HG03571 (cell line): ENCODE measurements around the gene ATP2C2.
A peak's percentile ranks its signal among the peaks of the same experiment; 100 is the strongest.

Experiments used
- ATAC-seq: cut with Tn5 transposase; IDR thresholded peaks from one replicate; pipeline ENCODE4 v1.9.1; 2021; ENCODE audit not compliant: unreplicated experiment

Gene ATP2C2

GRCh38 chr16:84486551-84487235 lies 118.4 kb downstream of the ATP2C2 start:
- no peak for ATAC-seq

- ATAC-seq = no peak
These were observed 119.0 kb downstream of the ATP2C2 start for GRCh38 chr16:84487358-84487757.

- no peak for ATAC-seq
These were observed 120.8 kb downstream of the ATP2C2 start for GRCh38 chr16:84489131-84489530.

- ATAC-seq = no peak
These were observed 127.2 kb downstream of the ATP2C2 start for GRCh38 chr16:84495506-84495905.

- ATAC-seq = no peak
These were observed 128.7 kb downstream of the ATP2C2 start for GRCh38 chr16:84496991-84497390.

- no peak for ATAC-seq
These were observed 129.3 kb downstream of the ATP2C2 start for GRCh38 chr16:84497418-84498222.

GRCh38 chr16:84498223-84498610 lies 129.9 kb downstream of the ATP2C2 start:
- ATAC-seq = no peak

- ATAC-seq = no peak
These were observed 130.7 kb downstream of the ATP2C2 start for GRCh38 chr16:84498859-84499620.

- no peak for ATAC-seq
These were observed 131.3 kb downstream of the ATP2C2 start for GRCh38 chr16:84499638-84500037.

GRCh38 chr16:84500531-84500930 lies 132.2 kb downstream of the ATP2C2 start:
- no peak for ATAC-seq

- no peak for ATAC-seq
These were observed 132.9 kb downstream of the ATP2C2 start for GRCh38 chr16:84501077-84501735.

GRCh38 chr16:84502075-84502474 lies 133.7 kb downstream of the ATP2C2 start:
- ATAC-seq = no peak

GRCh38 chr16:84502581-84502980 lies 134.2 kb downstream of the ATP2C2 start:
- ATAC-seq = no peak

- ATAC-seq = no peak
These were observed 135.5 kb downstream of the ATP2C2 start for GRCh38 chr16:84503751-84504395.

- ATAC-seq = peak; percentile 91
These were observed 136.3 kb downstream of the ATP2C2 start, which contains the start of gene MEAK7 for GRCh38 chr16:84504420-84505248. MEAK7 (minus strand) TSS chr16:84504659; CDS start chr16:84498086, 6,573 bp downstream.

- no peak for ATAC-seq
These were observed 137.2 kb downstream of the ATP2C2 start for GRCh38 chr16:84505249-84506187.

GRCh38 chr16:84507011-84507982 lies 139.0 kb downstream of the ATP2C2 start:
- ATAC-seq = no peak
